Heart left ventricle (tissue), 13 donors: ENCODE results near the gene HTR3C.
A peak's percentile ranks its signal among the peaks of the same experiment; 100 is the strongest.

ENCODE experiments used
- CTCF ChIP-seq, 12 donors: fragments of 200-600 bp; sonication (generic) in 4 of 12; IDR thresholded peaks; one replicate each; pipeline versions ENCODE4 v1.5.0 to v1.8.0; 2018 to 2022; ENCODE audit warnings: antibody characterized with exemption in 12 of 12, mild to moderate bottlenecking in 5 of 12
- POLR2A ChIP-seq, 2 donors: fragments of 450-650 bp; IDR thresholded peaks; one replicate each; pipeline ENCODE4 v1.6.1; 2017; ENCODE audit warnings: antibody characterized with exemption in 2 of 2, mild to moderate bottlenecking in 2 of 2, moderate library complexity in 2 of 2
- donor health status: ischemic (EF 13 %, LVEDD 7.1; RV severe dilation, severe dysfunction).
- donor health status: DM: no; HTN: yes; CAD: no.
- donor health status: DM: no; HTN: no; CAD: no.
- donor health status: ischemic (EF 25% LVEDD 6.9; RV normal size, moderate dysfunction).
- donor health status: ischemic (EF 25% LVEDD 5.7; RV mildly dilated, moderate dysfunction).
- donor health status: ischemic (EF 35%, LVEDD 5.7; RV mildly dilated, moderate dysfunction).
- donor health status: nonischemic (EF 11% LVEDD 7.7; RV severe dilation, severe dysfunction).
- donor health status: DM: yes; HTN: yes; CAD: no.
- donor health status: PGD.
- donor health status: ischemic (EF 29% LVEDD 5.4; RV normal size, mild dysfunction).
- donor health status: nonischemic (EF 23%, LVEDD 6.1; RV moderate dilation, normal function).

- TF ChIP-seq POLR2A (IDR thresholded peaks at IDR 0.05) (no peak), CTCF (IDR thresholded peaks at IDR 0.05) (peak; percentile 88 to 99 (median 96))
Observed at GRCh38 chr3:184016811-184017671, 35.8 kb upstream of the HTR3C start.
